H7 (cell line): ENCODE data around the gene RPL22. TPM values are rescaled to one million over a fixed set of nuclear protein-coding genes. Genes with fewer than 3 reads are reported as not detected.
"Not testable (repeated sequence)": the region's sequence is repeated elsewhere in the genome, so short reads cannot be mapped to it uniquely, and the experiment has no call there.

Experiments used
- DNase-seq: peaks from one replicate; pipeline ENCODE4 v3.0.0; 2012
- H3K27me3 ChIP-seq: 2 replicates; pipeline ENCODE4 v1.6.0; 2011; ENCODE audit warnings: mild to moderate bottlenecking, low read length; ENCODE audit not compliant: control insufficient read depth, insufficient read depth
- H3K36me3 ChIP-seq: replicated peaks from 2 replicates; pipeline ENCODE4 v1.5.1; 2011; ENCODE audit warnings: low read length; ENCODE audit not compliant: control insufficient read depth, insufficient read depth
- H3K4me3 ChIP-seq: 2 replicates; pipeline ENCODE4 v1.5.1; 2011; ENCODE audit warnings: low read depth, mild to moderate bottlenecking, control low read depth, low read length, moderate library complexity; ENCODE audit not compliant: insufficient read depth
- total RNA-seq: library from RNA; depleted of rRNA; stranded (reverse); fragments of >200 nt; shearing (Covaris generic); gene quantifications from 2 replicates; pipeline ENCODE4 v1.2.3, GENCODE V29; 2014

The RPL22 gene
- total RNA-seq, 1 experiment from 2014 or later: 237 TPM

DNA sequence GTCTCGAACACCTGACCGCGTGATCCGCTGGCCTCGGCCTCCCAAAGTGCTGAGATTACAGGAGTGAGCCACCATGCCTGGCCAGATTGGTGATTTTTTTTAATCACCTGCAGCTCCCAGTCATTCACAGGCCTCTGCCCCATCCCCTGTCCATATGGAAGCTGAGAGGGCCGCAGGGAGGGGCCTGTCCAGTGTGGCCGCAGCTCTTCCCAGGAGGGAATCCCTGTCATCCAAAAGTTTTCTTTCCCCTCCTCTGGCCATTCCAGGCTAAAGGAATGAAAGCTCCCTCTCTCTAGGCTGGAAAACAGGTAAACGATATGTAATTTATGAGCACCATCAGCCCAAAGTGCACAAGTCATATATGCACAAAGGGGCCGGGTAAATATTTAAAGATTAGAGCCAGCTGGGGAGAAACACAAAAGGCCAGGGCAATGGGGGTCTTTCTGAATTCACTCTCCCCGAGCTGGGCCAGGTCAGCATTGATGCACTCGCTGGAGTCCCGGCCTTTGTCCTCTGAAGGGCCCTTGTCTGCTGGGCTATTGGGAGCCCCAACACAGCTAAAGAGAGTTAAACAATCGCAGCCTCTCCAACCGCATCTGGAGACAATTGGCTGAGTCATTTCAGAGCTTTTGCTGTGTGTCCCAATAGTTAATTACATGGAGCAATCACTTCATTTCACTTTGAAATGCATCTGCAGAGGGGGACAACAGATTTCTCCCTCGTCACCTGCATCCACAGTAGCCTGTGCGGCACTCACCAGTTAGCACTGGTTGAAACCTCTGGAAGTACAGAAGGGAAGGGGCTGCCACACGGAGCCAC lies 40.8 kb upstream of the RPL22 start:
- H3K4me3 ChIP-seq: no peak overlapping the region
- H3K27me3 ChIP-seq: peaks cover 31% of the 10 kb centered on the region
- DNase-seq: no peak
- H3K36me3 ChIP-seq: no peaks in the 10 kb centered on the region

DNA sequence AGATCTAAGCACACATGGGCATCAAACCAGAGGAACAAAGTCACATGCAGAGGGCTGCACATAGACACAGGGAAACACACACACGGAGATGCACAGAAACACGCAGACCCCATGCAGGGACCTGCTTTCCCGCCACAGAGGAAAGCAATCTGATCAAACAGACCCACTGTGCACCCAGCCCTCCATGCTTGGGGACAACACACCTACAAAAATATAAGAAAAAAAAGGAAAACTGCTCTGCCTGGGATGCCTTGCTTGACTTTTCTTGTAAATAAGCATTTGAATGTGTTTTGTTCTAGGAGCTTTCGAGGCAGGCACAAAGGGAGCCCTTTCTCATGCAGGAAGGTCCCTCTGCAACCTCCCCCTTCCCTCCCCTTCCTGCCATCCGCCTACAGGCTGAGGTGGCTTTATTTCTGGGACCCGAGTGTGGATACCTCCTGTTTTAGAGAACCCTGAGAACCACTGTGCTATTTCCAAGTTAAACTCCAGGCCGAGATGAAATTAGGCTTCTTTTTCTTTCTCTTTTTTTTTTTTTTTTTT lies 39.9 kb upstream of the RPL22 start:
- Histone ChIP-seq H3K4me3 (peak overlapping the region; percentile 13; the same call in 1 of the 2 replicates), H3K27me3 (peaks cover 26% of the 10 kb centered on the region), H3K36me3 (no peaks in the 10 kb centered on the region)
- DNase-seq: peak; percentile 86

GRCh38 chr1:6237093-6237492 lies 37.7 kb upstream of the RPL22 start:
- DNase-seq: no peak
- Histone ChIP-seq H3K4me3 (peak overlapping the region; percentile 31; the same call in 1 of the 2 replicates), H3K27me3 (peaks cover 6% of the 10 kb centered on the region), H3K36me3 (peaks cover 8% of the 10 kb centered on the region)

DNA sequence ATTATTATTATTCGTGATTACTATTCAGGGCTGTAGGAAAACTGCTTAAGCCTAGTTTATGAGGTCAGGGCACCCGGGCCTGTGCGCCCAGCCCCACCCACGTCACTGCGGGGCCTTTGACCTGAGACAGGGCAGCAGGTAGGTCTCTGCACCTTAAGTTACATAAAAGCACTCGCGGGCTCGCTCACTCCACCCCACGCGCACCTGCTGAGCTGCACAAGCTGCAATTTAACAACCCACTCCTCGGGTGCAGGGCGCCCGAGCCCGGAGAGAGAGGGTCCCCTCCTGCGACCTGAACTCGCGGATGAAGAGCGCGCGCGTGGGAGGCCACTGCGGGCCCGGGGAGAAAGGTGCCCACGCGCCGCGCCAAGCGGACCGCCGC lies 35.9 kb upstream of the RPL22 start:
- Histone ChIP-seq H3K36me3 (peaks cover 15% of the 10 kb centered on the region), H3K27me3 (no peaks in the 10 kb centered on the region), H3K4me3 (peak overlapping the region; percentile 87)
- no peak for DNase-seq

DNA sequence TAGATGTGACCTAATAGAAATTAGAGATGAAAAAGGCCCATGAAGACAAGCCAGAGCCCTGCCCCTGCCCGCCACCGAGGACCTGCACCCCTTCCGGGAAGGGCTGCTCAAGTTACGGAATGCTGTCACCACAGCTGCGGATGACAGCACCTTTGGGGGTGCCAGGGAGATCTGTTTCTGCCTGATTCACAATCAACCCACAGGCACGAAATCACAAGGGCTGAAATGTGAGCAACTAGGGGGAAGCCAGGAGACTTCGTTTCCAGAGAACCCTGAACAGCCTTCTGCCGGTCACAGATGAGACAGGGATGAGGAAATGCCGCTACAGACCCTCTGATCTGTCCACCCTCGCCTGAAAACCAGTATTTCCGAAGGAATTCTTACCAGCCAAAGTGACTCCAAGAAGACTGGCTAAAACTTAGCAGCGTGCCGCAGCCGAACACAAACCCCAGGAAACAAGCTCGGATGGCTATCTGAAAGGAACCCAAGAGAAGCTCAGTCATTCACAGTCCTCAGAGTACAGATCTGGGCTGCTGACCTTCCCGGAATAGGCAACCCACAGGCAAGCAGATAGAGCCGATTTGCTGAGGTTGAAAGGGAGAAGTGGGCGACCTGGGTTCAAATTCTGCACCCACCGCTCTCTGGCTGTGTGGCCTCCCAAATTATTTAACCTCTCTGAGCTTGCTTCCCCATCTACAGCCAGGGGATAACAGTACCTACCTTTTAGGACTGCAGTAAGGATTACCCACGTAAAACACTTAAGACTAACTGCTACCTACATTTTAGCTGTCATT lies 35.3 kb upstream of the RPL22 start:
- Histone ChIP-seq H3K27me3 (no peaks in the 10 kb centered on the region), H3K4me3 (peak overlapping the region; percentile 87), H3K36me3 (peaks cover 17% of the 10 kb centered on the region)
- no peak for DNase-seq

DNA sequence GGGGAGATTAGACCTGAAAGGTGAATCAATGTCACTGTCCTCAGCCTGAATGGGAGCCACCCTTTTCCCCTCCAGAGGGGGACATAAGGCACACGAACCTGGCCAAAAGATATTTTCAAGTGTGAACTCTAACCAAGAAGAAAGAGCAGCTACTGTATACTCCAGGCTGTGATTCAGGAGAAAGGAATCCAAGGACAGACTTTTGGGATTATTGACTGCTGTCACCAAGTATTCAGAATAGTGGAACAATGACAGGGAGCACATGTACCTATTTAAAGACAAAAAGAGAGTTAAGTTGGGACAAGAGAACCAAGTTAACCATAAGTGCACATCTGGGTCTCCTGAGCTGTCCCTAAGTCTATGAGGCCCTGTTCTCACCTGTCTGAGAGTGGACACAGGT lies 34.0 kb upstream of the RPL22 start:
- peaks cover 19% of the 10 kb centered on the region for H3K36me3 ChIP-seq

DNA sequence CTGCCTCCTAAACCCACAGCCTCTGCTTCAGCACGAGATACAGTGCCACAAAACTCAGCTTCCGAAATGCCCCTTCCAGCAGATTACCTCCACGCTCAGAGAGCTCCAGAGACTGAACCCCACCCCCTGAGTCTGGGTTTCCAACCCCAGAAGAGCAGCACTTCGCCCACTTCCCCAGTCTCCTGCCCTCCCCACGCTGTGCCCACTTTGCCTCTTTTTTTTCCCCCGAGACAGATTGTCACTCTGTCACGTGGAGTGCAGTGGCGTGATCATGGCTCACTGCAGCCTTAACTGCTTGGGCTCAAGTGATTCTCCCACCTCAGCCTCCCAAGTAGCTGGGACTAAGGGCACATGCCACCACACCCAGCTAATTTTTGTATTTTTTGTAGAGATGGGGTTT lies 26.3 kb upstream of the RPL22 start:
- H3K4me3 ChIP-seq: no peak overlapping the region
- no peak for DNase-seq
- peaks cover 25% of the 10 kb centered on the region for H3K36me3 ChIP-seq
- H3K27me3 ChIP-seq: no peaks in the 10 kb centered on the region

More for the DNA sequence above, 34.0 kb upstream of the RPL22 start:
- no peak for DNase-seq
- no peak overlapping the region for H3K4me3 ChIP-seq
- no peaks in the 10 kb centered on the region for H3K27me3 ChIP-seq

GRCh38 chr1:6224718-6225117 lies 25.3 kb upstream of the RPL22 start:
- DNase-seq: no peak
- H3K27me3 ChIP-seq: no peaks in the 10 kb centered on the region
- peaks cover 24% of the 10 kb centered on the region for H3K36me3 ChIP-seq
- H3K4me3 ChIP-seq: no peak overlapping the region

DNA sequence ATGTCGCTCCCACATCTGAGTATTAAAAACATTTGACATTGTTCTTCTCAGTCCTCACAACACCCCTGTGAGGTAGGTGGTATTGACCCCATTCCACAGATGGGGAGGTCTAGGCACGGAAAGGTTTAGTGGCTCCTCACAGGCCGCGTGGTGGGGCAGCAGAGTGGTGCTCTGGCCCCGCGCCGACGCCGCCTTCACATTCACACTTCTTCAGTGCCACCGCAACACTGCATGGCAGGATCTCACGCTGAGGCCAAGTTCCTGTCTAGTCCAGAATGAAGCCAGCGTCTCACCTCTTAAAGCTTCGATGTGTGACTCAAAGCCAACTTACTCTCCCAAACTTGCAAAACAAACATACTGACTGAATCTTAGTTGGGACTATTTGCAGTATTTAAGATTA lies 24.2 kb upstream of the RPL22 start:
- peaks cover 22% of the 10 kb centered on the region for H3K36me3 ChIP-seq
- no peak for DNase-seq
- H3K27me3 ChIP-seq: no peaks in the 10 kb centered on the region
- H3K4me3 ChIP-seq: no peak overlapping the region

DNA sequence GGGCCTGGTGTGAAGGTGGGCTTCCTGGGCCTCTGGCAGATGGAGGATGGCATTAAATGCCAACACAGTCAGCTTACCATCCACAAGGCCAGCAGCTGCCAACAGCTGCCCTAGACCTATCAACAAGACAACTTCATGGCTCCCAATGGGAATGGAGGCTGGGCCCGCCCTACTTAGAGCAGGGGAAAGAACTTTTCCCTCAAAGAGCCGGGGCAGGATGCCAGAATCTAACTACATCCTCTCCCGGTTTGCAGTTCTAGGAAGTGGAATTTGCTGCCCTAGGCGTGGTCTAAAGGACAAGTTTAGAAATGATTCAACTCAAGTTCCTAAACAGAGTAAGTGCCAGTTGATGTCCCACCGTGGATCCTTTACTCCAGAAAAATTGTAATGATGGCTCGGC lies 23.2 kb upstream of the RPL22 start:
- DNase-seq: no peak
- peaks cover 19% of the 10 kb centered on the region for H3K36me3 ChIP-seq
- no peak overlapping the region for H3K4me3 ChIP-seq
- no peaks in the 10 kb centered on the region for H3K27me3 ChIP-seq

DNA sequence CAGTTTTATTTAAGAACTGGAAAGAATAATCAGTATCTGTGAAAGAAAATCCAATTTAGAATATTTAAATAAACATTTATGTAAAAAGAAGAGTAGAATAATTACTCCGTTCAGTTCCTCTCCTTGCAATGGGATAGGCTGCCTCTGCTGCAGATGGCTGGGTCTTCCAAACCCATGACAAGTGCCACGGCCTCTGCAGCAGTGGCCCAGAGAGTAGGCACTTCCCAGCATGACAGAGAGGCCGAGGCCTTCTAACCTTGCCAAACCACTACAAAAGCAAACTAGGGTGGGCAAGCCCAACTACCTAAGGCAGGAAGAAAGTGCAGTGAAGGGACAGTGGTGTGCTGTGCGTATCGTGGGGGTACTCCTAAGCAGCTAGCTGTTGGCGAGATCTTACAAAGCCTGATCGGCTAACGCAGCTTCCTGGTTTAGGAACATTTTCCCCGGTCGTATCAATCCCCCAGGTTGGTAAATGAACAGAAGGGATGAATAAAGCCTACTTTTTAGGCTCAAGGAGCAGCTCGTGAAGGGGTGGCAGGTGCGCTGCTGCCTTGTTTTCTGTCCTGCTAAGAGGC lies 21.9 kb upstream of the RPL22 start:
- Histone ChIP-seq H3K4me3 (no peak overlapping the region), H3K36me3 (peaks cover 14% of the 10 kb centered on the region), H3K27me3 (no peaks in the 10 kb centered on the region)
- DNase-seq: no peak

DNA sequence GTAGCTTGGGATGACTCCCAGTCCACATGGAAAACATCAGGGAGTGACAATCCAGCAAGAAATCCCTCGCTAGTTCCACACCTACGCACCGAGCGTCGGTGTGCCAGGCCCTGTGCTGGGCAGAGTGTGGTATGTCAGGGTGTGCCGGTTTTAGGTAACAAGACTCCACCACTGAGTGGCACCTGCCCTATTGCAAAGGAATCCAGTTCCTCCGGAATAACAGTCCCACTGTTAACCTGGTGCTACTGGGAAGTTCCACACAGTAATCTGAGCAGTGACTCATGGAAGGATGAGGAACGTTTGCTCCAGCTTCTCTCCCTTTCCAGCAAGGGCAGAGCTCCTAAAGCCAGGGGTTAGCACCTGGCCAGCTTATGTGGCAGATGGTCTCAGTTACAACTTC lies 20.8 kb upstream of the RPL22 start:
- Histone ChIP-seq H3K36me3 (peaks cover 8% of the 10 kb centered on the region), H3K4me3 (no peak overlapping the region), H3K27me3 (no peaks in the 10 kb centered on the region)
- DNase-seq: no peak

DNA sequence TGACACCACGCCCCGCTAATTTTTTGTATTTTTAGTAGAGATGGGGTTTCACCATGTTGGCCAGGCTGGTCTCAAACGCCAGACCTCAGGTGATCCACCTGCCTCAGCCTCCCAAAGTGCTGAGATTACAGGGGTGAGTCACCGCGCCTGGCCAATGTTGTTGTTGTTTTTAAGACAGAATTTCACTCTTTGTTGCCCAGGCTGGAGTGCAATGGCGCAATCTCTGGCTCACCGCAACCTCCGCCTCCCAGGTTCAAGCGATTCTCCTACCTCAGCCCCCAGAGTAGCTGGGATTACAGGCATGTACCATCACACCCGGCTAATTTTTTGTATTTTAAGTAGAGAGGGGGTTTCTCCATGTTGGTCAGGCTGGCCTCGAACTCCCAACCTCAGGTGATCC lies 20.2 kb upstream of the RPL22 start:
- H3K27me3 ChIP-seq, DNase-seq, H3K4me3 ChIP-seq, H3K36me3 ChIP-seq: not testable (repeated sequence)

DNA sequence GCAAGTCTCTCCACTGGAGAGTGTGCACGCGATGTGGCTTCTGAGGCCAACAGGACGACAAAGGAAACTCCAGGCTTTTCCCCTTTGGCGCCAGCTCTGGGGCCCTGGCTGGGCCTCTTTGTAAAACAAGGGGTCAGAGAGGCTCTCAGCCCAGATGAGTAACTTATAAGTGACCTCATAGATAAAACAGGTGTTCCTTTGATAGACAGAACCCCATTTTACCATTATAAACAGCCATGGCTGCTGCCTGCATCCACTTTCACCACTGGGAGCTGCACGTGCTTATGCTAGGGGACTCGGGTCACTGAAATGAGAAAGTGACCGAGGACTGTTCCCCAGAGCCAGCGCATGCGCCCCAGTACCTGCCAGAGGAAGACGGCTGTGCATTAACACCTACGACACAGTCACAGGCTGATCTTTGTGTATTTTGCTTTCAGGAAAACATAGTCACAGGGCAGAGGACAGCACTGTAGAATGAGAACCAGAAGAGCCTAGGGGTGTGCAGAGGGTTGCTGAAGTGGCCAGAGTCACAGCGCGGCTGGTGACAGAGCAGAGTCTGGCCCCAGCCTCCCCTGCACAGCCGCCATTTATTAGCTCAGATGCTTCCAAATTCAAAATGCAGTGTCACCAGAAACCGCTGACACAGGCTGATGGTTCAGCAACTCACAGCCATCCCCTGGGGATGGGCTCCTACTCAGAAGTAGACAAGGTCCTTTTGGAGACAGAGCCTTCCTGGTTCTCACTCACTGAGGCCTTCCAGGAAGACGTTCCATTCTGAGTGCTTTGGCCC lies 19.2 kb upstream of the RPL22 start:
- no peak overlapping the region for H3K4me3 ChIP-seq
- H3K36me3 ChIP-seq: no peaks in the 10 kb centered on the region; the same call in 1 of the 2 replicates
- no peak for DNase-seq
- no peaks in the 10 kb centered on the region for H3K27me3 ChIP-seq
